ENCODE data around the gene IGSF21. TPM values are rescaled to one million over a fixed set of nuclear protein-coding genes. Genes with fewer than 3 reads are reported as not detected.

The IGSF21 gene
- total and polyA plus RNA-seq, 2 of the 8 experiments (the other 6 are each of a cell fraction or from before 2014, with no cell fraction given), result 22.5 to 28.5 TPM

DNA sequence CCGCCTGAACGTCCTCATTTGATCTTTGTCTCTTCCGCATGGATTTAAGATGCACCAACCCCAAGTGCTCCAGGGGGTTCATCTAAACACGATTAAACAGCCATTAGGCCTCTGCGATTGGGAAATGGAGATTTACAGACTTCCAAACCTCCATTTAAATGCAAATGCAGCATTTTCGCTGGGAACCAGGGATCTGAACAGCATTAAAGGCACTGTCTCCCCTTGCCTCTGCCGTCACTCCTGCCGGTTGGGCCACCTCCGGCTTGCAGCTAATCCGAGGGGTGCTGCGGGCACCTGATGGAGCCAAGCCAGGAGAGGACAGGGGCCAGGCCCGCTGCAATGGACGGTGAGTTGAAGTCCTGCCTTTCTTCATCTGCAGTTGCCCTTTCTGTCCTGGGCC lies 302.8 kb downstream of the IGSF21 start (continued):
- peak; percentile 25 for TF ChIP-seq CHD7 (IDR thresholded peaks at IDR 0.05; ENCODE audit: insufficient replicate concordance, low read length)
- TF ChIP-seq YY1 (IDR thresholded peaks at IDR 0.05; ENCODE audit: low read depth, low read length), result peak; percentile 33; the same call in 1 of the 2 replicates
- peak in 1 of 2 experiments; percentile 37; a peak in 1 of 3 replicates for TF ChIP-seq POLR2A (IDR thresholded peaks at IDR 0.05; ENCODE audit: control extremely low read depth in 1 of 2, low read depth in 2 of 2, low read length in 2 of 2)
